Panc1 (cell line): ENCODE results near the gene MAP2K7. TPM values are rescaled to one million over a fixed set of nuclear protein-coding genes. Genes with fewer than 3 reads are reported as not detected.

Source experiments
- ATAC-seq: fragments of 200-7000 bp; cut with Tn5 transposase; 2 replicates; pipeline ENCODE4 v1.9.1; 2020; ENCODE audit warnings: mild to moderate bottlenecking, moderate library complexity
- BruUV-seq: library from RNA; stranded (reverse); fragments of 400-500 nt; replicated peaks from 2 replicates; lab custom pipeline; 2021; lab: Mats Ljungman, UMichigan
- CTCF ChIA-PET: fragments of 300-600 bp; sonication (Branson Sonifier 250); formaldehyde crosslinking; loops from one replicate; lab custom pipeline; 2022; ENCODE audit warnings: antibody characterized with exemption; lab: Charles Lee
- POLR2A ChIA-PET: fragments of 300-600 bp; sonication (Branson Sonifier 250); formaldehyde crosslinking; loops from one replicate; lab custom pipeline; 2022; ENCODE audit warnings: antibody characterized with exemption; lab: Charles Lee
- DNase-seq: peaks from one replicate; pipeline ENCODE4 v3.0.0-alpha.2; 2010; ENCODE audit warnings: low read depth, low spot score
- H3K27ac ChIP-seq: 2 replicates; pipeline ENCODE4 v1.5.1; 2011; ENCODE audit warnings: mild to moderate bottlenecking, low read length, inconsistent platforms
- H3K27me3 ChIP-seq: fragments of 200-500 bp; sonication (Bioruptor generic); 2 replicates; pipeline ENCODE4 v1.6.0; 2014; ENCODE audit warnings: low read length, inconsistent platforms; ENCODE audit not compliant: control insufficient read depth, insufficient read depth
- H3K36me3 ChIP-seq: fragments of 200-500 bp; sonication (Bioruptor generic); 2 replicates; pipeline ENCODE4 v1.5.1; 2014; ENCODE audit warnings: inconsistent platforms, mild to moderate bottlenecking, low read length, moderate library complexity; ENCODE audit not compliant: control insufficient read depth, insufficient read depth
- H3K4me1 ChIP-seq: 2 replicates; pipeline ENCODE4 v1.5.1; 2011; ENCODE audit warnings: inconsistent platforms, mild to moderate bottlenecking, low read length, moderate library complexity; ENCODE audit not compliant: control insufficient read depth, insufficient read depth
- H3K4me3 ChIP-seq, 2 experiments: 2 replicates each; pipeline ENCODE4 v1.5.1; 2011 to 2012; ENCODE audit warnings: low read depth in 2 of 2, low read length in 2 of 2, mild to moderate bottlenecking in 2 of 2, inconsistent platforms in 1 of 2, moderate library complexity in 1 of 2
- H3K9me3 ChIP-seq: fragments of 200-500 bp; sonication (Bioruptor generic); 2 replicates; pipeline ENCODE4 v1.5.1; 2014; ENCODE audit warnings: low read depth, mild to moderate bottlenecking, inconsistent platforms, low read length, moderate library complexity; ENCODE audit not compliant: control insufficient read depth, insufficient read depth
- CTCF ChIP-seq: fragments of 450-650 bp; IDR thresholded peaks from 2 replicates; pipeline ENCODE4 v1.5.1; 2017; ENCODE audit warnings: mild to moderate bottlenecking
- POLR2AphosphoS5 ChIP-seq: IDR thresholded peaks from 2 replicates; pipeline ENCODE4 v1.6.1; 2012; ENCODE audit warnings: mild to moderate bottlenecking, low read depth, low read length, moderate library complexity
- REST ChIP-seq, 2 experiments: IDR thresholded peaks; 2 replicates each; pipeline ENCODE4 v1.6.1; 2011 to 2012; ENCODE audit warnings: low read depth in 2 of 2, control low read depth in 1 of 2, low read length in 1 of 2, mild to moderate bottlenecking in 1 of 2, moderate library complexity in 1 of 2; ENCODE audit not compliant: insufficient read depth in 1 of 2
- SIN3A ChIP-seq: IDR thresholded peaks from 2 replicates; pipeline ENCODE4 v1.6.1; 2012; ENCODE audit warnings: low read depth, mild to moderate bottlenecking, low read length, moderate library complexity, borderline replicate concordance; ENCODE audit not compliant: insufficient read depth
- TCF7L2 ChIP-seq: IDR thresholded peaks from 2 replicates; pipeline ENCODE4 v1.6.1; 2011; ENCODE audit warnings: mild to moderate bottlenecking, low read depth, low read length, inconsistent platforms
- in situ Hi-C: cut with HindIII; loops from 2 replicates; pipeline ENCODE4 v1.10.0; 2016; ENCODE audit warnings: low sequenced_read_pairs, low pct_unique_long_range_greater_than_20kb
- intact Hi-C: fragments of 100-400 bp; cut with micrococcal nuclease; formaldehyde crosslinking; loops from one replicate; pipeline ENCODE4 v1.10.0; 2022; ENCODE audit not compliant: unreplicated experiment
- total RNA-seq: library from RNA; stranded (reverse); gene quantifications from one replicate; pipeline ENCODE4 v1.2.1, GENCODE V29; 2021; ENCODE audit not compliant: unreplicated experiment

MAP2K7 gene
- total RNA-seq, 1 experiment from 2014 or later: 32.9 TPM

GRCh38 chr19:7915250-7916102 is 11.8 kb downstream of the MAP2K7 start:
- no peak for DNase-seq
- intact Hi-C loops: no loop called here
- CTCF ChIA-PET: no interaction called here
- Histone ChIP-seq H3K4me3 (peak overlapping the region; percentile 42 to 61), H3K27ac (peak overlapping the region; percentile 48; the same call in 1 of the 2 replicates), H3K27me3 (no peaks in the 10 kb centered on the region), H3K36me3 (no peaks in the 10 kb centered on the region; the same call in 1 of the 2 replicates), H3K9me3 (no peaks in the 10 kb centered on the region), H3K4me1 (peaks cover 10% of the 10 kb centered on the region)
- POLR2A ChIA-PET: no interaction called here
- BruUV-seq: no TSS peak
- in situ Hi-C loops: no loop called here
- TF ChIP-seq SIN3A (no peak), POLR2AphosphoS5 (no peak), TCF7L2 (no peak), REST (IDR thresholded peaks at IDR 0.05; ENCODE audit: insufficient read depth in 1 of 2, low read depth in 2 of 2, low read length in 1 of 2) (no peak), CTCF (no peak)
- no peak for ATAC-seq

GRCh38 chr19:7916103-7916954 is 12.7 kb downstream of the MAP2K7 start:
- BruUV-seq: no TSS peak
- intact Hi-C loops (no loop called here), in situ Hi-C loops (no loop called here)
- no peaks in the 10 kb centered on the region; the same call in 1 of the 2 replicates for H3K36me3 ChIP-seq
- CTCF ChIA-PET: no interaction called here
- peak overlapping the region; percentile 61 to 62 for H3K4me3 ChIP-seq
- H3K27me3 ChIP-seq: no peaks in the 10 kb centered on the region
- peaks cover 10% of the 10 kb centered on the region for H3K4me1 ChIP-seq
- POLR2A ChIA-PET: interaction anchor here (1.3 kb wide), 1 partner anchor 27 kb away, joined by 4 read pairs; the partner anchor contains the start of gene TIMM44
- H3K9me3 ChIP-seq: no peaks in the 10 kb centered on the region
- TF ChIP-seq CTCF: peak; percentile 30
- TF ChIP-seq POLR2AphosphoS5: no peak
- TF ChIP-seq REST (IDR thresholded peaks at IDR 0.05; ENCODE audit: insufficient read depth in 1 of 2, low read depth in 2 of 2, low read length in 1 of 2): no peak
- no peak for TF ChIP-seq TCF7L2
- 0 out of 2 replicates have a peak, but pooled peaks have one; percentile 32 for TF ChIP-seq SIN3A
- ATAC-seq: peak; percentile 13; the same call in 1 of the 2 replicates
- no peak for DNase-seq
- peak overlapping the region; percentile 48; the same call in 1 of the 2 replicates for H3K27ac ChIP-seq
